Stomach (tissue), 4 donors: ENCODE results near the gene UAP1L1.

ENCODE experiments used
- CTCF ChIP-seq, 7 experiments: fragments of 450-650 bp in 4 of 7; fragments of 200-600 bp in 3 of 7; sonication (generic) in 3 of 7; IDR thresholded peaks; one replicate each; pipeline ENCODE4 v1.5.1; 2016 to 2019; ENCODE audit warnings: antibody characterized with exemption in 7 of 7, control low read depth in 2 of 7, mild to moderate bottlenecking in 1 of 7
- EP300 ChIP-seq: sonication (generic); formaldehyde crosslinking; IDR thresholded peaks from one replicate; pipeline ENCODE4 v1.6.1; 2017; ENCODE audit warnings: antibody characterized with exemption
- POLR2A ChIP-seq, 4 donors: fragments of 450-650 bp; IDR thresholded peaks; one replicate each; pipeline ENCODE4 v1.6.1; 2016; ENCODE audit warnings: antibody characterized with exemption in 4 of 4, control low read depth in 2 of 4, mild to moderate bottlenecking in 1 of 4, moderate library complexity in 1 of 4
- POLR2AphosphoS5 ChIP-seq, 3 donors: sonication (generic); formaldehyde crosslinking; IDR thresholded peaks; one replicate each; pipeline ENCODE4 v1.6.1; 2016; ENCODE audit warnings: antibody characterized with exemption in 3 of 3

- TF ChIP-seq EP300 (no peak), CTCF (IDR thresholded peaks at IDR 0.05) (no peak), POLR2A (IDR thresholded peaks at IDR 0.05) (no peak), POLR2AphosphoS5 (IDR thresholded peaks at IDR 0.05) (no peak)
Measured at GRCh38 chr9:137065336-137065967, 11.9 kb upstream of the UAP1L1 start.
